ENCODE data around the gene CSRNP3. TPM values are rescaled to one million over a fixed set of nuclear protein-coding genes. Genes with fewer than 3 reads are reported as not detected.

CSRNP3 gene
- total and polyA plus RNA-seq, 2 donors from 2014 or later, result 3.3 to 6.4 TPM

DNA sequence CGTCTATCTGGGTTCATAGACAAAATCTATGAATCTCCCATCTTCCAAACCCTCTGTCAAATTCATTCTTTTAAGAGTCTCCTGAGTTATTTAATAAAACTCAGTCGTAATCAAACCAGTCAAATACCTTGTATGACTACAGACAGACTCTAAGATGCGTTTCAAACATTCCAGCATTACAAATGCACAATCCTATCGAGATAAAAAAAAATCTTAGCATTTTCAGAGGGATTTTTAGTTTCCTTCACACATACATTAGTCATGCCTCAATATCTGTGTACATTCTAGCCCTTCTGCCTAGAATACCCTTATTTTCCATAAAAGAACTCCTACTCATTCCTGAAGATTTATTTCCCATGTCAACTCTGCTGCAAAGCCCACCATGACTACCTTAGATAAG lies 96.5 kb downstream of the CSRNP3 start:
- FAIRE-seq, result no peak
- intact Hi-C loops (cut with DNase I), result no loop called here
- H3K27ac ChIP-seq (ENCODE audit: low read depth in 2 of 2, low read length in 2 of 2), result no peak overlapping the region
- no peak for DNase-seq
- no peaks in the 10 kb centered on the region for H3K27me3 ChIP-seq (ENCODE audit: control insufficient read depth, insufficient read depth, low read length)
- TF ChIP-seq, protein P1, sequence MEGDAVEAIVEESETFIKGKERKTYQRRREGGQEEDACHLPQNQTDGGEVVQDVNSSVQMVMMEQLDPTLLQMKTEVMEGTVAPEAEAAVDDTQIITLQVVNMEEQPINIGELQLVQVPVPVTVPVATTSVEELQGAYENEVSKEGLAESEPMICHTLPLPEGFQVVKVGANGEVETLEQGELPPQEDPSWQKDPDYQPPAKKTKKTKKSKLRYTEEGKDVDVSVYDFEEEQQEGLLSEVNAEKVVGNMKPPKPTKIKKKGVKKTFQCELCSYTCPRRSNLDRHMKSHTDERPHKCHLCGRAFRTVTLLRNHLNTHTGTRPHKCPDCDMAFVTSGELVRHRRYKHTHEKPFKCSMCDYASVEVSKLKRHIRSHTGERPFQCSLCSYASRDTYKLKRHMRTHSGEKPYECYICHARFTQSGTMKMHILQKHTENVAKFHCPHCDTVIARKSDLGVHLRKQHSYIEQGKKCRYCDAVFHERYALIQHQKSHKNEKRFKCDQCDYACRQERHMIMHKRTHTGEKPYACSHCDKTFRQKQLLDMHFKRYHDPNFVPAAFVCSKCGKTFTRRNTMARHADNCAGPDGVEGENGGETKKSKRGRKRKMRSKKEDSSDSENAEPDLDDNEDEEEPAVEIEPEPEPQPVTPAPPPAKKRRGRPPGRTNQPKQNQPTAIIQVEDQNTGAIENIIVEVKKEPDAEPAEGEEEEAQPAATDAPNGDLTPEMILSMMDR (IDR thresholded peaks at IDR 0.05; ENCODE audit: borderline replicate concordance, extremely low read depth, insufficient read depth), result no peak
- no peaks in the 10 kb centered on the region for H3K4me1 ChIP-seq (ENCODE audit: control insufficient read depth in 2 of 3, insufficient read depth in 2 of 3, low read depth in 1 of 3, low read length in 3 of 3)
- no peak overlapping the region for H3K4me3 ChIP-seq (ENCODE audit: low read length in 3 of 3)
- no peaks in the 10 kb centered on the region for H3K36me3 ChIP-seq (ENCODE audit: control insufficient read depth in 2 of 3, insufficient read depth in 3 of 3, low read length in 3 of 3)
- H3K9me3 ChIP-seq (ENCODE audit: control insufficient read depth in 2 of 3, insufficient read depth in 1 of 3, low read length in 3 of 3), result no peaks in the 10 kb centered on the region
- H3K9ac ChIP-seq (ENCODE audit: low read length in 3 of 3), result no peak overlapping the region

DNA sequence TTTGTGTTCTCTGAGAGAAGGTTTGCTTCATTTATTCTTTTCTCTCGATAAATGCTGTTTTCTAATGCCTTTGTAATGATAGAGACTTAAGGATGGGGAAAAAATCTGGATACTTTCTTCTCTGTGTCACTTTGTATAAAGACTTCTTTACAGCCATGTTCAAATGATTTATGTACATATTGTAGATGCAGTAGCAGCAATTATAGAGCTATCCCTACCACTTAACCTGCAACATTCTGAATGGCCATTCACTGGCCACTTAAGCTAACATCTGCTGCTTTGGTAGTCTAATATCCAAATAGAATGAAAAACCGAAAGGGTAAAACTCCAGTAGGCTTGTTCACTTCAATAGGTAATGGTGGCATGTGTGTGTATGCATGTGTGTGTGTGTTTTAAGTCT lies 97.8 kb downstream of the CSRNP3 start:
- Histone ChIP-seq H3K9me3 (ENCODE audit: control insufficient read depth in 2 of 3, insufficient read depth in 1 of 3, low read length in 3 of 3) (no peaks in the 10 kb centered on the region), H3K4me1 (ENCODE audit: control insufficient read depth in 2 of 3, insufficient read depth in 2 of 3, low read depth in 1 of 3, low read length in 3 of 3) (no peaks in the 10 kb centered on the region), H3K27ac (ENCODE audit: low read depth in 2 of 2, low read length in 2 of 2) (no peak overlapping the region), H3K36me3 (ENCODE audit: control insufficient read depth in 2 of 3, insufficient read depth in 3 of 3, low read length in 3 of 3) (no peaks in the 10 kb centered on the region), H3K27me3 (ENCODE audit: control insufficient read depth, insufficient read depth, low read length) (no peaks in the 10 kb centered on the region), H3K9ac (ENCODE audit: low read length in 3 of 3) (no peak overlapping the region), H3K4me3 (ENCODE audit: low read length in 3 of 3) (no peak overlapping the region)
- TF ChIP-seq, protein P1 (IDR thresholded peaks at IDR 0.05; ENCODE audit: borderline replicate concordance, extremely low read depth, insufficient read depth), result no peak
- FAIRE-seq (no peak), DNase-seq (no peak)
- intact Hi-C loops (cut with DNase I), result no loop called here

DNA sequence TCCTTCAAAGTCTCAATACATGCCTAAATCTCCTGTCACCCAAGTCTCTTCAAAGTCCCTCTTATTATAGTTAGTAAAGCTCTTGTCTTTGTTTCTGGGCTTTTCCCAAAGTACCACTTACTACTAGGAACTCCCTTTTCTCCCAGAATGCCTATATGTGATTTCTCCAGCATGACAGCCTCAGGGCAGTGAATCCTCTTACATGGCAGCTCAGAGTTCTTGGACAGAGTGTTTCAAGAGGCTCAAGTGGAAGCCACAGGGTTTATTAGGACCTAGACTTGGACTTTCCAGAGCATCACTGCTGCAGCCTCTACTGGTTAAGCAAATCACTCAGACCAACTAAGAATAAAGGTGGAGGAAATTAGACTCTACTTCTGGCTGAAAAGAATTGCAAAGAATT lies 98.9 kb downstream of the CSRNP3 start:
- TF ChIP-seq, protein P1 (IDR thresholded peaks at IDR 0.05; ENCODE audit: borderline replicate concordance, extremely low read depth, insufficient read depth), result no peak
- Histone ChIP-seq H3K27ac (ENCODE audit: low read depth in 2 of 2, low read length in 2 of 2) (no peak overlapping the region), H3K9ac (ENCODE audit: low read length in 3 of 3) (no peak overlapping the region), H3K36me3 (ENCODE audit: control insufficient read depth in 2 of 3, insufficient read depth in 3 of 3, low read length in 3 of 3) (no peaks in the 10 kb centered on the region), H3K4me3 (ENCODE audit: low read length in 3 of 3) (no peak overlapping the region), H3K4me1 (ENCODE audit: control insufficient read depth in 2 of 3, insufficient read depth in 2 of 3, low read depth in 1 of 3, low read length in 3 of 3) (peaks cover 0 to under 1% (median 0%) of the 10 kb centered on the region in 3 donors), H3K27me3 (ENCODE audit: control insufficient read depth, insufficient read depth, low read length) (no peaks in the 10 kb centered on the region), H3K9me3 (ENCODE audit: control insufficient read depth in 2 of 3, insufficient read depth in 1 of 3, low read length in 3 of 3) (no peaks in the 10 kb centered on the region)
- FAIRE-seq, result no peak
- DNase-seq, result no peak
- intact Hi-C loops (cut with DNase I), result no loop called here

DNA sequence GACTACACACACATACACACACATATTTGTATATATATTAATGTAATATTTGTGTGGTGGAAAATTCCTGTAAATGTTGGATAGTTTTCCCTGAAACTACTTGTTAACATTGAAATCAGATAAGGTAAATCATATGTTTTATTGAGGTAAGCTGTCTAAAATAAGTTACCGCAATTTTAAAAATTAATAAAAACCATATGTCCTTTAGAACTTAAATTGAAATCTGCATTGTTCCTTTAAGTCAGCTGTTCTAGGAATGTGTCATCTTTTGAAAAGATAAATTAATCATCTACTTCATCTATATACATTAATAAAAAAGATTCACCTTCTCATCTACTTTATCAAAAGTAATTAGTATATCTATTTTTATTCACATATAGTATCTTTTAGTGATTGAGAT lies 102.0 kb downstream of the CSRNP3 start:
- FAIRE-seq (peak; percentile 73), DNase-seq (no peak)
- no peaks in the 10 kb centered on the region for H3K36me3 ChIP-seq (ENCODE audit: control insufficient read depth in 2 of 3, insufficient read depth in 3 of 3, low read length in 3 of 3)
- peaks cover 0 to 5% (median 0%) of the 10 kb centered on the region in 3 donors for H3K4me1 ChIP-seq (ENCODE audit: control insufficient read depth in 2 of 3, insufficient read depth in 2 of 3, low read depth in 1 of 3, low read length in 3 of 3)
- no peak overlapping the region for H3K27ac ChIP-seq (ENCODE audit: low read depth in 2 of 2, low read length in 2 of 2)
- TF ChIP-seq, protein P1 (IDR thresholded peaks at IDR 0.05; ENCODE audit: borderline replicate concordance, extremely low read depth, insufficient read depth), result no peak
- H3K4me3 ChIP-seq (ENCODE audit: low read length in 3 of 3), result no peak overlapping the region
- no peaks in the 10 kb centered on the region for H3K27me3 ChIP-seq (ENCODE audit: control insufficient read depth, insufficient read depth, low read length)
- H3K9me3 ChIP-seq (ENCODE audit: control insufficient read depth in 2 of 3, insufficient read depth in 1 of 3, low read length in 3 of 3), result no peaks in the 10 kb centered on the region
- no peak overlapping the region for H3K9ac ChIP-seq (ENCODE audit: low read length in 3 of 3)
- intact Hi-C loops (cut with DNase I), result no loop called here
